Breast epithelium (tissue), 4 donors: ENCODE measurements around the gene NNT. TPM values are rescaled to one million over a fixed set of nuclear protein-coding genes. Genes with fewer than 3 reads are reported as not detected.

Source experiments
- DNase-seq, 2 donors: peaks; one replicate each; pipeline ENCODE4 v3.0.0-alpha.2; 2019; ENCODE audit warnings: low spot score in 2 of 2
- H3K27ac ChIP-seq, 2 donors: fragments of 200-600 bp; sonication (generic) in 1 of 2; one replicate each; pipeline ENCODE4 v1.5.1; 2016 to 2019; ENCODE audit warnings: mild to moderate bottlenecking in 1 of 2
- H3K27me3 ChIP-seq, 2 donors: fragments of 200-600 bp; sonication (generic) in 1 of 2; one replicate each; pipeline versions ENCODE4 v1.5.1 to v1.6.0; 2017 to 2019; ENCODE audit warnings: control low read depth in 1 of 2, mild to moderate bottlenecking in 1 of 2
- H3K36me3 ChIP-seq: fragments of 200-600 bp; one replicate; pipeline ENCODE4 v1.5.1; 2019
- H3K4me1 ChIP-seq, 2 donors: fragments of 200-600 bp; sonication (generic); one replicate each; pipeline ENCODE4 v1.5.1; 2016 to 2019; ENCODE audit warnings: control low read depth in 1 of 2
- H3K4me3 ChIP-seq, 3 donors: fragments of 200-600 bp; sonication (generic); 1 replicate in 2 of 3; 2 replicates in 1 of 3; pipeline ENCODE4 v1.5.1; 2016 to 2019; ENCODE audit warnings: mild to moderate bottlenecking in 3 of 3, moderate library complexity in 2 of 3
- H3K9me3 ChIP-seq, 2 donors: fragments of 200-600 bp; sonication (generic) in 1 of 2; one replicate each; pipeline ENCODE4 v1.5.1; 2016 to 2019; ENCODE audit warnings: control low read depth in 1 of 2
- POLR2A ChIP-seq: fragments of 450-650 bp; IDR thresholded peaks from one replicate; pipeline ENCODE4 v1.6.1; 2016; ENCODE audit warnings: antibody characterized with exemption, mild to moderate bottlenecking, moderate library complexity
- POLR2AphosphoS5 ChIP-seq, 3 donors: sonication (generic); formaldehyde crosslinking; IDR thresholded peaks; one replicate each; pipeline ENCODE4 v1.6.1; 2017; ENCODE audit warnings: antibody characterized with exemption in 3 of 3
- intact Hi-C: fragments of 100-400 bp; cut with DNase I; formaldehyde crosslinking; loops from one replicate; pipeline ENCODE4 v1.15.1; 2023; ENCODE audit warnings: low total_unique reads
- total RNA-seq, 3 donors: library from RNA; depleted of rRNA; stranded (reverse); fragments of >200 nt; gene quantifications; one replicate each; pipeline ENCODE4 v1.1.0, GENCODE V29; 2016
- TF ChIP-seq, protein P1 (sequence below), 3 donors: fragments of 450-650 bp; IDR thresholded peaks; one replicate each; pipeline ENCODE4 v1.5.1; 2016 to 2017; ENCODE audit warnings: antibody characterized with exemption in 3 of 3, mild to moderate bottlenecking in 3 of 3, moderate library complexity in 3 of 3

The NNT gene
- total RNA-seq, 3 donors from 2014 or later: 30.2 to 137 (median 39.2) TPM

DNA sequence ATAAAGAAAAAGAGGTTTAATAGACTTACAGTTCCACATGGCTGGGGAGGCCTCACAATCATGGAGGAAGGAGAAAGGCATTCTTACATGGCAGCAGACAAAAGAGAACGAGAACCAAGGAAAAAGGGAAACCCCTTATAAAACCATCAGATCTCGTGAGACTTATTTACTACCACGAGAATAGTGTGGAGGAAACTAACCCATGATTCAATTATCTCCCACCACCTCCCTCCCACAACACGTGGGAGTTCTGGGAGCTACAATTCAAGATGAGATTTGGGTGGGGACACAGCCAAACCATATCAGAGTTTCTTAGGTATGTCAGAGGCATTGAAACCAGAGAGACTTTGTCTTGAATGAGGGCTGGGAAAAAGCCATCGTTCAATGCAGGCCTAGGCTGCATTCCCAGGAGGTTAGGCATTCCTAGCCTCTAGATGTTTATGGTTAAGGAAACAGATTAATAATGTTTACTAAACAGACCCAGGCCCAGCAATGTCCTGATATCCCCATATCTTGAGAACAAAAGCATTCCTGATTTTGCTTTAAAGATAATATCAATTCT lies 38.6 kb upstream of the NNT start:
- Histone ChIP-seq H3K36me3 (no peaks in the 10 kb centered on the region), H3K27me3 (no peaks in the 10 kb centered on the region), H3K27ac (no peak overlapping the region), H3K4me3 (no peak overlapping the region), H3K9me3 (no peaks in the 10 kb centered on the region), H3K4me1 (no peaks in the 10 kb centered on the region)
- intact Hi-C loops: no loop called here
- DNase-seq: no peak
- TF ChIP-seq, protein P1, sequence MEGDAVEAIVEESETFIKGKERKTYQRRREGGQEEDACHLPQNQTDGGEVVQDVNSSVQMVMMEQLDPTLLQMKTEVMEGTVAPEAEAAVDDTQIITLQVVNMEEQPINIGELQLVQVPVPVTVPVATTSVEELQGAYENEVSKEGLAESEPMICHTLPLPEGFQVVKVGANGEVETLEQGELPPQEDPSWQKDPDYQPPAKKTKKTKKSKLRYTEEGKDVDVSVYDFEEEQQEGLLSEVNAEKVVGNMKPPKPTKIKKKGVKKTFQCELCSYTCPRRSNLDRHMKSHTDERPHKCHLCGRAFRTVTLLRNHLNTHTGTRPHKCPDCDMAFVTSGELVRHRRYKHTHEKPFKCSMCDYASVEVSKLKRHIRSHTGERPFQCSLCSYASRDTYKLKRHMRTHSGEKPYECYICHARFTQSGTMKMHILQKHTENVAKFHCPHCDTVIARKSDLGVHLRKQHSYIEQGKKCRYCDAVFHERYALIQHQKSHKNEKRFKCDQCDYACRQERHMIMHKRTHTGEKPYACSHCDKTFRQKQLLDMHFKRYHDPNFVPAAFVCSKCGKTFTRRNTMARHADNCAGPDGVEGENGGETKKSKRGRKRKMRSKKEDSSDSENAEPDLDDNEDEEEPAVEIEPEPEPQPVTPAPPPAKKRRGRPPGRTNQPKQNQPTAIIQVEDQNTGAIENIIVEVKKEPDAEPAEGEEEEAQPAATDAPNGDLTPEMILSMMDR (IDR thresholded peaks at IDR 0.05): no peak
- TF ChIP-seq POLR2AphosphoS5 (IDR thresholded peaks at IDR 0.05): no peak
- TF ChIP-seq POLR2A: no peak

DNA sequence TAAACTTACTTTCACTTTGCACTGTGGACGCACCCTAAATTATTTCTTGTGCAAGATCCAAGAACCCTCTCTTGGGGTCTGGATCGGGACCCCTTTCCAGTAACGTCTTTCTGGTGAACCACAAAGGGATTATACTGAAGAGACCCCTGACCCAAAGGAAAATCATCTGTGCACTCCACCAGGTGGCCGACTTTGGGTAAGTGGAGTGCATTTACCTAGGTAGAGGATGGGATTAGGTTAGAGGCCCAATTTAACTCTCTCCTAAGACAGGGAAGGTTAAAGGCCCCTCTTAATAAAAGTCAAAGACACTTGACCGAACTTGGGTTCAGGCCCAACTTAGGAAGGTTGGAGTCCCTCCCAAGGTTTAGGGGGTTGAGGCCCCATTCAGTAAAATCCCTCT lies 37.9 kb upstream of the NNT start:
- no peaks in the 10 kb centered on the region for H3K27me3 ChIP-seq
- no peaks in the 10 kb centered on the region for H3K36me3 ChIP-seq
- no peaks in the 10 kb centered on the region for H3K4me1 ChIP-seq
- intact Hi-C loops: no loop called here
- TF ChIP-seq, protein P1 (IDR thresholded peaks at IDR 0.05): no peak
- TF ChIP-seq POLR2A (no peak), POLR2AphosphoS5 (IDR thresholded peaks at IDR 0.05) (no peak)
- no peak for DNase-seq
- H3K9me3 ChIP-seq: no peaks in the 10 kb centered on the region
- H3K27ac ChIP-seq: no peak overlapping the region
- H3K4me3 ChIP-seq: no peak overlapping the region

DNA sequence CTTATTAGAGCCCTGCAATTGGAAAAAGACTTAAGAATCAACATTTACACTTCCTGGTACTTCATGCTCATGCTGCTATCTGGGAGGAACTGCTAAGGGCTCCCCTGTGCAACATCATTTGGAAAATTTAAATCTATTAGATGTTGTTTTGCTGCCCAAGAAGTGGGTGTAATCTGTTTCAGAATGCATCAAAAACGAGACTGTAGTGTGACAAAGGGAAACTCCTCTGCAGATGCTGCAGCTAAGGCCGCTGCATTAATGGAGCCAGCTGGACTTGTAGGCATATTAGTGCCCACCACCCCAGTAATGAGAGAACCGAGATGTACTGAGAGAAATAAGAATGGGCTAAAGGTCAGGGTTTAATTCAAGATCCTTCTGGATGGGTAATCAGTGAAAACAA lies 35.0 kb upstream of the NNT start:
- no peak overlapping the region for H3K4me3 ChIP-seq
- H3K4me1 ChIP-seq: no peaks in the 10 kb centered on the region
- H3K27me3 ChIP-seq: no peaks in the 10 kb centered on the region
- no peaks in the 10 kb centered on the region for H3K36me3 ChIP-seq
- H3K9me3 ChIP-seq: no peaks in the 10 kb centered on the region
- no peak for DNase-seq
- TF ChIP-seq POLR2AphosphoS5 (IDR thresholded peaks at IDR 0.05) (no peak), POLR2A (no peak)
- TF ChIP-seq, protein P1 (IDR thresholded peaks at IDR 0.05): no peak
- no peak overlapping the region for H3K27ac ChIP-seq
- intact Hi-C loops: no loop called here

DNA sequence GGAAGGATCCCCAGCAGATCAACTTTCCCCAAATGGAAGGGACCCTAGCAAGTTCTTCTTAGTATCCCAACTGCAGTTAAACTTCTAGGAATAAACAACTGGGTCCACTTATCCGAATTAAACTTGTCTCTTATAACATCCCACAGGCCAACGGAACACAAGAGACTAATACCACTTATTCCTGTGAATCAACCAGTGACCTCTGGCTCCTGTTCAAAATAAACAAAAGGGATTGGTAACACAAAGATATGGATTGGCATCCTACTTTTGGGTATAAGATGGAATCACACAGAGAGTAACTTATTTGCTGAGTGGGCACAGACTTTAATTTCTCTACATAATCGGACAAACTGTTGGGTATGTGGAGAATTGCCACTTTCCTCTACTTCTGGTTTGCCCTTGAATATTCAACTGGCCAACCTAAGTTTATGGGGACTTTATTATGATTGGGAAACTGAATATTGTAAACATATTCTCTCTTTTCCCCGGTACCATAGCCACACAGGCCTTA lies 33.7 kb upstream of the NNT start:
- Histone ChIP-seq H3K9me3 (no peaks in the 10 kb centered on the region), H3K36me3 (no peaks in the 10 kb centered on the region), H3K27me3 (no peaks in the 10 kb centered on the region), H3K4me3 (no peak overlapping the region), H3K4me1 (no peaks in the 10 kb centered on the region), H3K27ac (no peak overlapping the region)
- intact Hi-C loops: no loop called here
- TF ChIP-seq POLR2AphosphoS5 (IDR thresholded peaks at IDR 0.05): no peak
- TF ChIP-seq POLR2A: no peak
- TF ChIP-seq, protein P1 (IDR thresholded peaks at IDR 0.05): no peak
- DNase-seq: no peak

DNA sequence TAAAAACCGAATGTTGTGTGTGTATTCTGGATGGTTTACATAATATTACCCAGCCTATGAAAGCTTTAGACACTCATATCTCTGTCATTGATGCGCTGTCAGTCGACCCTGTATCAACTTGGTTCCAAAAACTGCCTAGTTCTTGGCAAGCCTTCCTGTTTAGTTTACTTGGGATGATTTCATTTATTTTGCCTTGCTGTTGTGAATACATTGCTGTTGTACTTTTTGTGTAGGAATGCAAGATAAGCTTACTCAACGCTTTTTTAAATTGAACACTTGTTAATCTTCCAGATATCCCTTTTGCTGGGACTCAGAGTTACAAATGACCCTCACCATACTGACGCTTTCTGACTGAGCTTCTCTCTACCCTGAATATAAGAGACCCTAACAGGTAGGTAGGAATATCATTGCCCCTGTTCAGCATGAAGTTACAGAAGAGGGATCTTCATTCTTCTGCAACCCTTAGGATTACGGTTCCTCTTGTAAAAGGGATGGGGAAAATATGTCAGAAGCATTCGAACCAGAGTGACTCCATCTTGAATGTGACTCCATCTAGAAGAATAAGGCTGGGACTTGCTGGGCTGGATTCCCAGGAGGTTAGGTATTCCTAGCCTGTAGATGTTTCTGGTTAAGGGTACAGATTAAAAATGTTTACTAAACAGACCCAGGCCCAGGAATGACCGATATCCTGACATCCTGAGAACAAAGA lies 32.4 kb upstream of the NNT start:
- no peak for TF ChIP-seq POLR2A
- no peak for TF ChIP-seq POLR2AphosphoS5 (IDR thresholded peaks at IDR 0.05)
- TF ChIP-seq, protein P1 (IDR thresholded peaks at IDR 0.05): no peak
- Histone ChIP-seq H3K27ac (peak overlapping the region; percentile 36 to 74), H3K36me3 (no peaks in the 10 kb centered on the region), H3K4me1 (no peaks in the 10 kb centered on the region), H3K4me3 (peak overlapping the region in 2 of 3 donors; percentile 11 to 38), H3K9me3 (no peaks in the 10 kb centered on the region), H3K27me3 (no peaks in the 10 kb centered on the region)
- DNase-seq: no peak
- intact Hi-C loops: no loop called here
